Activated naive CD8-positive, alpha-beta T cell treated with anti-CD3 and anti-CD28 coated beads for 36 hours (primary cell): ENCODE results near the gene OTUB1. TPM values are rescaled to one million over a fixed set of nuclear protein-coding genes. Genes with fewer than 3 reads are reported as not detected.

Experiments
- DNase-seq: peaks from one replicate; pipeline ENCODE4 v3.0.0; 2021
- H3K27ac Mint-ChIP-seq: one replicate; pipeline ENCODE4 v1.8.0; 2022; ENCODE audit warnings: mild to moderate bottlenecking, moderate library complexity, mixed read lengths
- H3K27me3 Mint-ChIP-seq: one replicate; pipeline ENCODE4 v1.8.0; 2022; ENCODE audit warnings: mild to moderate bottlenecking, mixed read lengths
- H3K36me3 Mint-ChIP-seq: one replicate; pipeline ENCODE4 v1.8.0; 2021; ENCODE audit warnings: mild to moderate bottlenecking, mixed read lengths
- H3K4me1 Mint-ChIP-seq: one replicate; pipeline ENCODE4 v1.8.0; 2021; ENCODE audit warnings: mixed read lengths
- H3K4me3 Mint-ChIP-seq: one replicate; pipeline ENCODE4 v1.8.0; 2022; ENCODE audit warnings: mild to moderate bottlenecking, moderate library complexity, mixed read lengths
- H3K9me3 Mint-ChIP-seq: one replicate; pipeline ENCODE4 v1.8.0; 2022; ENCODE audit warnings: mixed read lengths
- total RNA-seq, 2 experiments: library from RNA; stranded (reverse); gene quantifications; one replicate each; pipeline ENCODE4 v1.2.3, GENCODE V29; 2021

OTUB1 gene
- total RNA-seq, 2 experiments from 2014 or later, result 70.5 to 72.0 TPM

DNA sequence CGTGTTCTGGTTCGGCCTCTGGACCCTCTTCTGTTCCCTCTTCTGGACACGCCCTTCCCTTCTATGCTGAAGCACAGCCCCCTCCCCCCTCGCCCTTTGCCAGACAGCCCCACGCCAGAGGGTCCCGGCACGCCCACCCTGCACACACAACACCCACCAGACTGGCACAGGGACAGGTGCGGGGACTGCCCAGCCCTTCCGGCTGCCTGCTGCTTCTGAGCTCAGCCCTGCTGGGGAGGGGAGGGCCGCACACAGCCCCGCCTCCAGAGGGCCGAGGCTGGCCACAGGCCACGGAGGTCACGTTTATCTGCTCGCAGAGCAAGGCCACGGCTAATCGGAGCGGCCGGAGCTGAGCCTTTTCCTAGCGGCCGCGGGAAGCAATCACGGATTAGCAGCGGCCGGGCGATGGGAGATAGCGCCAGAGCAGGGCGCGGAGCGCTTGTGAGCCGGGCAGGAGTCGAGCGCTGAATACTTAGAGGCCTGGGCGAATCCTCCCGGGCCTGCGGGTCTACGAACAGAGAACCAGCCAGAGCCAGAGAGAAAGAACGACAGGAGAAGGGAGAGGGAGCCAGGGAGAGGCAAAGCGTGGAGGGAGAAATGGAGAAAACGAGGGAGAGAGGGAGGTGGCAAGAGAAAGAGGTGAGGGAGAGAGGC lies 21.5 kb downstream of the OTUB1 start:
- Mint-ChIP-seq H3K4me3 (no peak overlapping the region), H3K36me3 (peaks cover 15% of the 10 kb centered on the region), H3K9me3 (peaks cover 13% of the 10 kb centered on the region), H3K27me3 (peaks cover 54% of the 10 kb centered on the region), H3K4me1 (peaks cover 12% of the 10 kb centered on the region), H3K27ac (no peak overlapping the region)
- DNase-seq, result no peak

DNA sequence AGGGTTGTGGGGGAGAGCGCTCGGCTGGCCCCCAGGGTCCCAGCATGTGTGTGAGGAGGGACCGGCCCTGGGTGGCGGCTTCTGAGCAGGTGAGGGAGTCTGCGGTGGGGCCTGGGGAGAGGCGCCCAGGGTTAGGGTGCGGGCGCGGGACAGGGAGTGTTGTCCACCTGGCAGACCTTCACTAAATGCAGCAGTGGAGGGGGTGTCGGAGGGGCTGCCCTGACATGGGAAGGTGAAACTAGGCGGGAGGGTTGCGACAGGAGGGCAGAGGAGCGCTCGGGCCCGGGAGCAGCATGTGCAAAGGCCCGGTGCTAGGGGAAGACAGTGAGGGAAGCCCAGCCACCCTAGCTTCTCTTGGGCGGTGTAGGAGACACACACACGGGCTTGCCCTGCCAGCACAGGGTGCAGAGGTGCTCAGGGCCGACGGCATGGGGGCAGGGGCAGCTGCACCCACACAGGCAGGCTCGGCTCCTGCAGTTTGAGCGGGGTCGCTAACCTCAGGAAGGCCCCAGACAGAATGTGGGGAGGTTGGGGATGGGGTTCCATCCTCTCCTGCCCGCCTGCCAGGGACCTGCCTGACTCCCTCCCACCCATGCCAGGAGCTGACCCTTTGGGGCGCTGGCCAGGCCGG lies 22.2 kb downstream of the OTUB1 start:
- no peak overlapping the region for H3K4me3 Mint-ChIP-seq
- no peak overlapping the region for H3K27ac Mint-ChIP-seq
- peaks cover 54% of the 10 kb centered on the region for H3K27me3 Mint-ChIP-seq
- H3K9me3 Mint-ChIP-seq, result peaks cover 13% of the 10 kb centered on the region
- H3K36me3 Mint-ChIP-seq, result peaks cover 15% of the 10 kb centered on the region
- no peak for DNase-seq
- peaks cover 12% of the 10 kb centered on the region for H3K4me1 Mint-ChIP-seq

- Mint-ChIP-seq H3K4me3 (no peak overlapping the region), H3K36me3 (peaks cover 15% of the 10 kb centered on the region), H3K27ac (no peak overlapping the region), H3K9me3 (peaks cover 13% of the 10 kb centered on the region), H3K27me3 (peaks cover 54% of the 10 kb centered on the region), H3K4me1 (peaks cover 12% of the 10 kb centered on the region)
- DNase-seq, result no peak
Measured at GRCh38 chr11:64008914-64009633, 22.8 kb downstream of the OTUB1 start.

GRCh38 chr11:64009710-64010109 lies 23.5 kb downstream of the OTUB1 start:
- peaks cover 13% of the 10 kb centered on the region for H3K9me3 Mint-ChIP-seq
- peaks cover 52% of the 10 kb centered on the region for H3K27me3 Mint-ChIP-seq
- H3K36me3 Mint-ChIP-seq, result peaks cover 15% of the 10 kb centered on the region
- no peak overlapping the region for H3K4me3 Mint-ChIP-seq
- DNase-seq, result no peak
- peaks cover 12% of the 10 kb centered on the region for H3K4me1 Mint-ChIP-seq
- H3K27ac Mint-ChIP-seq, result no peak overlapping the region

DNA sequence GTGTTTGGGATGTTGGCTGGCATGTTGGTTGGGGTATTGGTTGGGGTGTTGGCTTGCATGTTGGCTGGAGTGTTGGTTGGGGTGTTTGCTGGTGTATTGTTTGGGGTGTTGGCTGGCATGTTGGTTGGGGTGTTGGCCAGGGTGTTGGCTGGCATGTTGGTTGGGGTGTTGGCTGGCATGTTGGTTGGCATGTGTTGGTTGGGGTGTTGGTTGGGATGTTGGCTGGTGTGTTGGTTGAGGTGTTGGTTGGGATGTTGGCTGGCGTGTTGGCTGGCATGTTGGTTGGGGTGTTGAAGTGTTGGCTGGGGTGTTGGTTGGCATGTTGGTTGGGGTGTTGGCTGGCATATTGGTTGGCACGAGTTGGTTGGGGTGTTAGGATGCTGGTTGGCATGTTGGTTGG lies 24.5 kb downstream of the OTUB1 start:
- Mint-ChIP-seq H3K4me1 (peaks cover 12% of the 10 kb centered on the region), H3K27ac (no peak overlapping the region), H3K4me3 (no peak overlapping the region), H3K36me3 (peaks cover 15% of the 10 kb centered on the region), H3K9me3 (peaks cover 13% of the 10 kb centered on the region), H3K27me3 (peaks cover 51% of the 10 kb centered on the region)
- no peak for DNase-seq

- Mint-ChIP-seq H3K27me3 (peaks cover 48% of the 10 kb centered on the region), H3K9me3 (peaks cover 13% of the 10 kb centered on the region), H3K27ac (no peak overlapping the region), H3K4me1 (peaks cover 12% of the 10 kb centered on the region), H3K36me3 (peaks cover 15% of the 10 kb centered on the region), H3K4me3 (no peak overlapping the region)
- DNase-seq, result no peak
Measured at GRCh38 chr11:64011371-64011770, 25.1 kb downstream of the OTUB1 start.

- peaks cover 15% of the 10 kb centered on the region for H3K36me3 Mint-ChIP-seq
- H3K4me1 Mint-ChIP-seq, result no peaks in the 10 kb centered on the region
- peaks cover 28% of the 10 kb centered on the region for H3K27me3 Mint-ChIP-seq
- no peak overlapping the region for H3K27ac Mint-ChIP-seq
- no peak overlapping the region for H3K4me3 Mint-ChIP-seq
- H3K9me3 Mint-ChIP-seq, result peaks cover 13% of the 10 kb centered on the region
- no peak for DNase-seq
Measured at GRCh38 chr11:64013141-64013896, 27.1 kb downstream of the OTUB1 start.

DNA sequence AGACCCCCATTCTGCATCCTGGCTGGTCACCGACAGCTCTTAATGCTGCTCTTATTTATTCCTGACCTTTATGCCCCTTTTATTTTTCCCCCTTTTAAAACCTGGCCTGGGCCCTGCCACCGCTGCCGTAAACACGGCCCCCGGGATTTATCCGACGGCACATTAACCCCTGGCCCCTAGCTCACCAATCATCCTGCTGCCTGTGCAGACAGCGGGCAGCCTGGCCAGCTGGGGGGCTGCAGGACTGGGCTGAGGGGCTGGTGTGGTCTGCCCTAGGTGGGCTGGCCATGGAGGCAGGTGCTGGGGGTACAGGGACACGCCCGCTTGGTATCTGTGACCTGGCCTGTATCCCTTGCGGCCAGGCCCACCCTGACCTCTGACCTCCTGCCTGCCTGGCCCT lies 28.1 kb downstream of the OTUB1 start:
- H3K27ac Mint-ChIP-seq, result no peak overlapping the region

DNA sequence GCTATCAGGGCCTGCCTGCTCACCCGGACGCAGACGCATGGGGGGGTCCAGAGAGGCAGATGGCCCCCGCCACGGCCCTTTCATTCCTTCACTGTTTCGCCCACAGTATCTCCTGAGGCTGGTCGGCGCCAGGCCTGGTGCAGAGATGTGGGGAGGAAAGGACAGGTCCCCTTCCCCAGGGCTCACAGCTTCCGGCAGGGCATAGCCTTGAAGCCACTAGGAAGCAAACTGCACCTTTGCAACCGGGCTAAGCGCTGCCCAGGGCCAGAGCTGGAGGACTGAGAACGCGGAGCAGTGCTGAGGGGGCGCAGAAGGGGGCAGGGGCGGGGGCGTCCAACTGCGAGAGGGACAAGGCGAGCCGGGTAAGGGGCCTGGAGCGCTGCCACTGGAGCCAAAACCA lies 29.3 kb downstream of the OTUB1 start:
- no peak for DNase-seq
- Mint-ChIP-seq H3K27me3 (peaks cover 8% of the 10 kb centered on the region), H3K9me3 (peaks cover 8% of the 10 kb centered on the region), H3K4me3 (no peak overlapping the region), H3K4me1 (no peaks in the 10 kb centered on the region), H3K36me3 (peaks cover 9% of the 10 kb centered on the region), H3K27ac (no peak overlapping the region)

More for the DNA sequence above, 28.1 kb downstream of the OTUB1 start:
- Mint-ChIP-seq H3K27me3 (peaks cover 19% of the 10 kb centered on the region), H3K4me3 (no peak overlapping the region), H3K4me1 (no peaks in the 10 kb centered on the region), H3K9me3 (peaks cover 13% of the 10 kb centered on the region), H3K36me3 (peaks cover 15% of the 10 kb centered on the region)
- no peak for DNase-seq

DNA sequence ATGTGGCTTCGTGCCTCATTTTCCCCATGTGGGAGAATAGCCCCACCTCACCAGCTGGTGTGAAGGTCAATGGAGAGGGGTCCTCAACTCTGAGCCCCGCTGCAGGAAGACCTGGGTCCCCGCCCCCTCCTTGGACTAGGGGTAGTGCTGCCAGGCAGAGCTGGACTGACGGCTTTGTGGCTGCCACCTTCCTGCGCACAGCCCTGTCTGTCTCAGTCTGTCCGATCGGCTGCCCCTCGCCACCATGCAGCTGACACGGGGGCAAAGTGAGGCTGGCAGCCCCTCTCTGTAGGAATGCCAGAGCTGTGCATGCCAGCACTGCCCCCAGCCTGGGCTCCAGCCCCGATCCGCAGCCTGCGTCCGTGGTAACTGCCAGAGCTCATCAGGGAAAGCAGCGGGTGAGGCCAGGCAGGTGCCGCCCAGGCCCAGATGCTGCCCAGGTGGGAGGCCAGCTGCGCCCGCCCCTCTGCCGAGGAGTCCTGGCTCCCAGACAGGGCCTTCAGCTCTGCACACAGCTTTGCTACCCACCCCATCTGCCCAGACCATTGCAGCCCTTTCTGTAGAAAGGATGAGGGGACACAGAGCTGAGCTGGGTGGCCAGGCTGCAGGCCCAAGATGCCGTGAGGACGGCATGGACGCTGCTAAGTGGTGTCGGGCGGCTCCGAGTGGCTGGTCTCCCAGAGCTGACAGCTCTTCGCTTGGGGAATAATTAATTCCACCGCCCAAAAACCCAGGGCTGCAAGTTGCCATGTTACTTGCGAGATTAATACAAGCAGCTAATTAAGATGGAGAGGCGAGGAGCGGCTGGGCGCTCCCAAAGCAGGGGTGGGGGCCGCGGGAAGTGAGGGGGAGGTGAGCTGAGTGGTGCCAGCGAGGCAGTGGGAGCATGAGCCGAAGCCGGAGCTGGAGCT lies 30.0 kb downstream of the OTUB1 start:
- Mint-ChIP-seq H3K36me3 (peaks cover 2% of the 10 kb centered on the region), H3K4me1 (no peaks in the 10 kb centered on the region), H3K4me3 (no peak overlapping the region), H3K9me3 (peaks cover 1% of the 10 kb centered on the region), H3K27me3 (peaks cover 2% of the 10 kb centered on the region), H3K27ac (no peak overlapping the region)
- no peak for DNase-seq

DNA sequence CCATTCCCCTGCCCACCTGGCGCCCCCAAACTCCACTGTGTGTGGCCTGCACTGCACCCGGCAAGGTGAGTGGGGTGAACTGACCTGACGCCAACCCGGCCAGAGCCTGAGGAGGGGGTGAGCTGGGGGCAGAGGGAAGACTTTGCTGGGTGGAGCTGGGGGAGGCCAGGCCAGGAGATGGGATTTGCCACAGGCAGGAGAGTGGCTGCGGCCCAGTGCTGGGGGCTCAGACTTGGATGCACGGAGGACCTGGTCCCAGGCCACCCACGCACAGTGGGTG lies 31.6 kb downstream of the OTUB1 start:
- DNase-seq, result no peak
- Mint-ChIP-seq H3K4me1 (no peaks in the 10 kb centered on the region), H3K36me3 (no peaks in the 10 kb centered on the region), H3K4me3 (no peak overlapping the region), H3K27me3 (no peaks in the 10 kb centered on the region), H3K9me3 (no peaks in the 10 kb centered on the region), H3K27ac (no peak overlapping the region)

GRCh38 chr11:64018310-64018709 lies 32.1 kb downstream of the OTUB1 start:
- DNase-seq, result no peak
- Mint-ChIP-seq H3K36me3 (no peaks in the 10 kb centered on the region), H3K27me3 (no peaks in the 10 kb centered on the region), H3K4me3 (no peak overlapping the region), H3K4me1 (no peaks in the 10 kb centered on the region), H3K27ac (no peak overlapping the region), H3K9me3 (no peaks in the 10 kb centered on the region)

DNA sequence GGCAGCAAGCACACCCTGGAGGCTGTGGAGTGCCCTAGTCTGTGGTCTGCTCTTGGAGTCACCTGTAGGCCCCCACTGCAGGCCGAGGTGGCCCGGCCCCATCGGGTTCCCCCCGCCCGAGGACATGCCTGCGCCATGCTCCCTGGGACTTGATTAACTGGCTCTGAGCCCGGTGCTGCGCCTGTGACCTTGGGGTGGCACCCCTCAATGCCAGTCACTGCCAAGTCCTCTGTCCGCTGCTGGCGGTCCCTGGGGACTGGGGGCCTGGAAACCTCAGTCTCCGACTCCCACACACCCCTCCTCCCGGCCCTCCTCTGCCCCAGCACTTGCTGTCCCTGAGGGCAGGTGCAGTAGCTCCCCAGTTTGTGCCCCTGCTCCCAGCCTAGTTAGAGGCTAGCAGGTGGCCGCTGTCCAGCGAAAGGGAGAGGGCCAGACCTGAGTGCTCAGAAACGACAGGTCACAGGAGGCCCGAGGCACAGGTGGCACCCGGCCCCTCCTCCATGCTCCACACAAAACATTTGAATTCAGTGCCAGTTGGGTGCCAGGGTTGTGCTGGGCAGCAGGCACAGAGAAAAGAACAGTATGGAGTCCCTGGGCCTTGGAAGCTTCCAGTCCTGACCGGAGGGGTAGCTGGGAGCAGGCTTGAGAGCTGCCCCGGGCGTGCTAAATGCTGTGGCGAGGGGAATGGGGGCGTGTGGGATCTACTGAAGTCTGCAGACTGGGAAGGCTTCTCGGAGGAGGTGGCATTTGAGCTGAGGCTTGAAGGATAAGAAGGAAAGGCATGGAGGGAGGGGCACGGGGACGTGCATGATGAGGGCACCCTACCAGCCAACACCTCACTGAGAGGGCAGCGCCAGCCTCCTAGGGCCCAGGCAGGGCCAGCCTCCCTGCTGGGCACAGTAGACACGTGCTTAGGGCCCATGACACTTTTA lies 33.1 kb downstream of the OTUB1 start:
- no peaks in the 10 kb centered on the region for H3K27me3 Mint-ChIP-seq
- H3K27ac Mint-ChIP-seq, result no peak overlapping the region
- no peaks in the 10 kb centered on the region for H3K4me1 Mint-ChIP-seq
- no peak for DNase-seq
- H3K36me3 Mint-ChIP-seq, result no peaks in the 10 kb centered on the region
- no peak overlapping the region for H3K4me3 Mint-ChIP-seq
- H3K9me3 Mint-ChIP-seq, result no peaks in the 10 kb centered on the region
